Activated B cell treated with CpG ODN at 0.5 μM for 24 hours (primary cell): ENCODE measurements around the gene GBGT1. TPM values are rescaled to one million over a fixed set of nuclear protein-coding genes. Genes with fewer than 3 reads are reported as not detected.

ENCODE experiments used
- ATAC-seq: fragments of 200-7000 bp; cut with Tn5 transposase; one replicate; pipeline ENCODE4 v1.10.0; 2021; ENCODE audit warnings: low read depth, mild to moderate bottlenecking, moderate library complexity
- CTCF ChIA-PET: fragments of 350-600 bp; sonication (Branson Sonifier 250); formaldehyde crosslinking; loops from one replicate; lab custom pipeline; 2021; ENCODE audit warnings: antibody characterized with exemption; lab: Charles Lee
- POLR2A ChIA-PET: fragments of 350-600 bp; sonication (Branson Sonifier 250); formaldehyde crosslinking; loops from one replicate; lab custom pipeline; 2021; ENCODE audit warnings: antibody characterized with exemption; lab: Charles Lee
- DNase-seq: peaks from one replicate; pipeline ENCODE4 v3.0.0; 2022
- H3K27ac Mint-ChIP-seq: one replicate; pipeline ENCODE4 v1.8.0; 2020; ENCODE audit warnings: mixed read lengths
- H3K27me3 Mint-ChIP-seq: one replicate; pipeline ENCODE4 v1.8.0; 2021; ENCODE audit warnings: mixed read lengths
- H3K36me3 Mint-ChIP-seq: one replicate; pipeline ENCODE4 v1.8.0; 2021; ENCODE audit warnings: low read depth, mixed read lengths
- H3K4me1 Mint-ChIP-seq: one replicate; pipeline ENCODE4 v1.8.0; 2021; ENCODE audit warnings: mixed read lengths
- H3K4me3 Mint-ChIP-seq: one replicate; pipeline ENCODE4 v1.8.0; 2020; ENCODE audit warnings: mild to moderate bottlenecking, mixed read lengths
- H3K9me3 Mint-ChIP-seq: one replicate; pipeline ENCODE4 v1.8.0; 2020; ENCODE audit warnings: mixed read lengths
- CTCF ChIP-seq: fragments of 200-600 bp; IDR thresholded peaks from one replicate; pipeline ENCODE4 v1.8.0; 2022; ENCODE audit warnings: antibody characterized with exemption, mild to moderate bottlenecking
- intact Hi-C: fragments of 100-400 bp; cut with micrococcal nuclease; formaldehyde crosslinking; loops from one replicate; pipeline ENCODE4 v1.15.1; 2024
- total RNA-seq: library from RNA; stranded (reverse); gene quantifications from 2 replicates; pipeline ENCODE4 v1.2.3, GENCODE V29; 2022

Gene GBGT1
- total RNA-seq, 1 donor from 2014 or later, result 49.5 TPM

GRCh38 chr9:133142684-133143622 lies 20.8 kb downstream of the GBGT1 start:
- no peaks in the 10 kb centered on the region for H3K9me3 Mint-ChIP-seq
- H3K4me1 Mint-ChIP-seq, result peaks cover 57% of the 10 kb centered on the region
- ATAC-seq, result no peak
- no peaks in the 10 kb centered on the region for H3K36me3 Mint-ChIP-seq
- H3K4me3 Mint-ChIP-seq, result no peak overlapping the region
- TF ChIP-seq CTCF, result no peak
- ChIA-PET CTCF (interaction anchor here (1.6 to 8.5 kb wide), 4 partner anchors 10 to 38 kb away, joined by 5 to 369 read pairs (median 36); partner anchors contain the start of gene RALGDS), POLR2A (interaction anchor here (0.9 to 7.9 kb wide), 8 partner anchors 10 to 113 kb away, joined by 4 to 89 read pairs (median 6); partner anchors contain the start of gene GTF3C5)
- DNase-seq, result no peak
- H3K27ac Mint-ChIP-seq, result peak overlapping the region; percentile 69
- H3K27me3 Mint-ChIP-seq, result no peaks in the 10 kb centered on the region
- intact Hi-C loops, result no loop called here

- H3K4me3 Mint-ChIP-seq, result peak overlapping the region; percentile 24
- intact Hi-C loops, result no loop called here
- H3K27me3 Mint-ChIP-seq, result no peaks in the 10 kb centered on the region
- DNase-seq (no peak), ATAC-seq (peak; percentile 6)
- ChIA-PET POLR2A (interaction anchor here (7.9 kb wide), 1 partner anchor 26 kb away, joined by 89 read pairs; no protein-coding TSS in a partner anchor), CTCF (interaction anchor here (8.5 kb wide), 1 partner anchor 33 kb away, joined by 369 read pairs; no protein-coding TSS in a partner anchor)
- H3K27ac Mint-ChIP-seq, result peak overlapping the region; percentile 69
- no peaks in the 10 kb centered on the region for H3K36me3 Mint-ChIP-seq
- TF ChIP-seq CTCF, result no peak
- peaks cover 48% of the 10 kb centered on the region for H3K4me1 Mint-ChIP-seq
- H3K9me3 Mint-ChIP-seq, result no peaks in the 10 kb centered on the region
These were observed 21.7 kb downstream of the GBGT1 start for GRCh38 chr9:133141833-133142595.

GRCh38 chr9:133140606-133141005 lies 23.1 kb downstream of the GBGT1 start:
- peaks cover 46% of the 10 kb centered on the region for H3K4me1 Mint-ChIP-seq
- H3K36me3 Mint-ChIP-seq, result peaks cover 4% of the 10 kb centered on the region
- CTCF ChIA-PET, result no interaction called here
- no peak for ATAC-seq
- H3K9me3 Mint-ChIP-seq, result no peaks in the 10 kb centered on the region
- POLR2A ChIA-PET, result no interaction called here
- no peak overlapping the region for H3K27ac Mint-ChIP-seq
- no peak overlapping the region for H3K4me3 Mint-ChIP-seq
- H3K27me3 Mint-ChIP-seq, result no peaks in the 10 kb centered on the region
- DNase-seq, result no peak
- no peak for TF ChIP-seq CTCF
- intact Hi-C loops, result no loop called here

- H3K27me3 Mint-ChIP-seq, result no peaks in the 10 kb centered on the region
- H3K4me1 Mint-ChIP-seq, result peaks cover 44% of the 10 kb centered on the region
- intact Hi-C loops, result no loop called here
- H3K4me3 Mint-ChIP-seq, result no peak overlapping the region
- ATAC-seq, result no peak
- no peaks in the 10 kb centered on the region for H3K9me3 Mint-ChIP-seq
- no peak for DNase-seq
- POLR2A ChIA-PET, result interaction anchor here (0.6 kb wide), 1 partner anchor 9 kb away, joined by 4 read pairs; no protein-coding TSS in a partner anchor
- no peak overlapping the region for H3K27ac Mint-ChIP-seq
- CTCF ChIA-PET, result no interaction called here
- no peak for TF ChIP-seq CTCF
- peaks cover 4% of the 10 kb centered on the region for H3K36me3 Mint-ChIP-seq
These were observed 23.6 kb downstream of the GBGT1 start for GRCh38 chr9:133140174-133140505.
